Measurements from ENCODE around the gene UMOD. TPM values are rescaled to one million over a fixed set of nuclear protein-coding genes. Genes with fewer than 3 reads are reported as not detected.

UMOD gene
- total RNA-seq, 1 donor from 2014 or later = not detected

- Mint-ChIP-seq H3K27me3 (ENCODE audit: unreplicated experiment) (no peaks in the 10 kb centered on the region), H3K9me3 (ENCODE audit: unreplicated experiment) (peaks cover 3% of the 10 kb centered on the region), H3K4me1 (ENCODE audit: low read depth, unreplicated experiment) (no peaks in the 10 kb centered on the region), H3K27ac (ENCODE audit: unreplicated experiment) (no peak overlapping the region), H3K4me3 (ENCODE audit: unreplicated experiment) (no peak overlapping the region), H3K36me3 (ENCODE audit: unreplicated experiment) (no peaks in the 10 kb centered on the region)
- no peak for DNase-seq
- TF ChIP-seq CTCF (IDR thresholded peaks at IDR 0.05; ENCODE audit: partially characterized antibody, unreplicated experiment) = no peak
Observed at GRCh38 chr16:20382202-20382948, 29.9 kb upstream of the UMOD start.

GRCh38 chr16:20380782-20381181 is 28.3 kb upstream of the UMOD start:
- Mint-ChIP-seq H3K27me3 (ENCODE audit: unreplicated experiment) (no peaks in the 10 kb centered on the region), H3K36me3 (ENCODE audit: unreplicated experiment) (no peaks in the 10 kb centered on the region), H3K4me1 (ENCODE audit: low read depth, unreplicated experiment) (no peaks in the 10 kb centered on the region), H3K27ac (ENCODE audit: unreplicated experiment) (no peak overlapping the region), H3K4me3 (ENCODE audit: unreplicated experiment) (no peak overlapping the region), H3K9me3 (ENCODE audit: unreplicated experiment) (peaks cover 3% of the 10 kb centered on the region)
- TF ChIP-seq CTCF (IDR thresholded peaks at IDR 0.05; ENCODE audit: partially characterized antibody, unreplicated experiment) = no peak
- no peak for DNase-seq

GRCh38 chr16:20377181-20377580 is 24.7 kb upstream of the UMOD start:
- no peaks in the 10 kb centered on the region for H3K27me3 Mint-ChIP-seq (ENCODE audit: unreplicated experiment)
- TF ChIP-seq CTCF (IDR thresholded peaks at IDR 0.05; ENCODE audit: partially characterized antibody, unreplicated experiment) = no peak
- no peaks in the 10 kb centered on the region for H3K4me1 Mint-ChIP-seq (ENCODE audit: low read depth, unreplicated experiment)
- H3K9me3 Mint-ChIP-seq (ENCODE audit: unreplicated experiment) = no peaks in the 10 kb centered on the region
- DNase-seq = no peak
- no peak overlapping the region for H3K27ac Mint-ChIP-seq (ENCODE audit: unreplicated experiment)
- no peaks in the 10 kb centered on the region for H3K36me3 Mint-ChIP-seq (ENCODE audit: unreplicated experiment)
- H3K4me3 Mint-ChIP-seq (ENCODE audit: unreplicated experiment) = no peak overlapping the region

- Mint-ChIP-seq H3K4me1 (ENCODE audit: low read depth, unreplicated experiment) (no peaks in the 10 kb centered on the region), H3K4me3 (ENCODE audit: unreplicated experiment) (no peak overlapping the region), H3K27ac (ENCODE audit: unreplicated experiment) (no peak overlapping the region), H3K27me3 (ENCODE audit: unreplicated experiment) (peaks cover 4% of the 10 kb centered on the region), H3K9me3 (ENCODE audit: unreplicated experiment) (no peaks in the 10 kb centered on the region), H3K36me3 (ENCODE audit: unreplicated experiment) (no peaks in the 10 kb centered on the region)
- no peak for TF ChIP-seq CTCF (IDR thresholded peaks at IDR 0.05; ENCODE audit: partially characterized antibody, unreplicated experiment)
- no peak for DNase-seq
Observed at GRCh38 chr16:20372701-20373100, 20.2 kb upstream of the UMOD start.

GRCh38 chr16:20369452-20370054 is 17.0 kb upstream of the UMOD start:
- no peaks in the 10 kb centered on the region for H3K9me3 Mint-ChIP-seq (ENCODE audit: unreplicated experiment)

More at GRCh38 chr16:20369452-20370054, 17.0 kb upstream of the UMOD start:
- TF ChIP-seq CTCF (IDR thresholded peaks at IDR 0.05; ENCODE audit: partially characterized antibody, unreplicated experiment) = no peak
- DNase-seq = no peak
- Mint-ChIP-seq H3K36me3 (ENCODE audit: unreplicated experiment) (no peaks in the 10 kb centered on the region), H3K27me3 (ENCODE audit: unreplicated experiment) (peaks cover 4% of the 10 kb centered on the region), H3K4me1 (ENCODE audit: low read depth, unreplicated experiment) (no peaks in the 10 kb centered on the region), H3K27ac (ENCODE audit: unreplicated experiment) (no peak overlapping the region), H3K4me3 (ENCODE audit: unreplicated experiment) (no peak overlapping the region)
